ENCODE data around the gene MAML2.

The MAML2 gene

GRCh38 chr11:96219981-96220623 is 122.9 kb downstream of the MAML2 start:
- CTCF ChIA-PET: no interaction called here
- no peak for TF ChIP-seq CTCF (conservative IDR thresholded peaks at IDR 0.05; ENCODE audit: low read depth)
- DNase-seq (ENCODE audit: low spot score): no peak
- no peak overlapping the region for H3K27ac ChIP-seq
- POLR2A ChIA-PET (ENCODE audit: low non-redundant PET): no interaction called here

GRCh38 chr11:96218901-96219300 is 124.1 kb downstream of the MAML2 start:
- CTCF ChIA-PET: no interaction called here
- TF ChIP-seq CTCF (conservative IDR thresholded peaks at IDR 0.05; ENCODE audit: low read depth): no peak
- H3K27ac ChIP-seq: no peak overlapping the region
- POLR2A ChIA-PET (ENCODE audit: low non-redundant PET): no interaction called here
- DNase-seq (ENCODE audit: low spot score): no peak

- no peak for TF ChIP-seq CTCF (conservative IDR thresholded peaks at IDR 0.05; ENCODE audit: low read depth)
- CTCF ChIA-PET: no interaction called here
- DNase-seq (ENCODE audit: low spot score): no peak
- POLR2A ChIA-PET (ENCODE audit: low non-redundant PET): no interaction called here
- no peak overlapping the region for H3K27ac ChIP-seq
Measured at GRCh38 chr11:96218006-96218405, 125.0 kb downstream of the MAML2 start.

GRCh38 chr11:96217206-96217605 is 125.8 kb downstream of the MAML2 start:
- POLR2A ChIA-PET (ENCODE audit: low non-redundant PET): no interaction called here
- H3K27ac ChIP-seq: no peak overlapping the region
- CTCF ChIA-PET: no interaction called here
- DNase-seq (ENCODE audit: low spot score): no peak
- no peak for TF ChIP-seq CTCF (conservative IDR thresholded peaks at IDR 0.05; ENCODE audit: low read depth)

- POLR2A ChIA-PET (ENCODE audit: low non-redundant PET): no interaction called here
- DNase-seq (ENCODE audit: low spot score): no peak
- CTCF ChIA-PET: no interaction called here
- no peak for TF ChIP-seq CTCF (conservative IDR thresholded peaks at IDR 0.05; ENCODE audit: low read depth)
- peak overlapping the region; percentile 40; the same call in 1 of the 2 replicates for H3K27ac ChIP-seq
Measured at GRCh38 chr11:96215826-96216225, 127.2 kb downstream of the MAML2 start.

GRCh38 chr11:96215110-96215782 is 127.7 kb downstream of the MAML2 start:
- peak overlapping the region; percentile 40; the same call in 1 of the 2 replicates for H3K27ac ChIP-seq
- no peak for DNase-seq (ENCODE audit: low spot score)
- CTCF ChIA-PET: no interaction called here
- no peak for TF ChIP-seq CTCF (conservative IDR thresholded peaks at IDR 0.05; ENCODE audit: low read depth)
- POLR2A ChIA-PET (ENCODE audit: low non-redundant PET): no interaction called here
